ENCODE measurements around the gene ATP5F1A. TPM values are rescaled to one million over a fixed set of nuclear protein-coding genes. Genes with fewer than 3 reads are reported as not detected.

The ATP5F1A gene
- total and polyA plus RNA-seq, 5 donors from 2014 or later = 171 to 620 (median 573) TPM

DNA sequence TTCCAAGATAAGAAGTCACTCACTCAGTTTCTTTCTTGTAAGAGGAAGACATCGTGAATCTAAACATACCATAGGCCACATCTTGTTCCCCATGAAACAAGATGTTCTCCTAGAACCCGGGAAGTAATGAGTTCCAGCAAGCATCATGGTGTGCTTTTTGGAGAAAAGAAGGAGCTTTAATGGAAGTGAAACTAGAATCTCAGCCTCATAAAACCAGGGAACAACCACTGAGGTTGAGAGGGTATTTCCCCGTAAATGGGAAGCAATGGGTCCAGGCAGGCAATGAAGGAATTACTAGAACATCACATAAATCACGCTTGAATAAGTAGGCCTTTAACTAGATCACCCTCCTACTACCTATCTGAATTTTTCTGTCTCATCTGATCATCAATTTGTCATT is 66.4 kb downstream of the ATP5F1A start:
- no peak for ATAC-seq (ENCODE audit: low read depth in 2 of 2)
- Histone ChIP-seq H3K9me3 (ENCODE audit: control insufficient read depth in 2 of 2, low read length in 2 of 2) (no peaks in the 10 kb centered on the region), H3K36me3 (ENCODE audit: control insufficient read depth, insufficient read depth, low read length) (no peaks in the 10 kb centered on the region), H3K4me1 (ENCODE audit: control insufficient read depth, insufficient read depth, low read length, poor library complexity, severe bottlenecking) (peaks cover 4% of the 10 kb centered on the region), H3K4me3 (ENCODE audit: low read depth, low read length) (no peak overlapping the region), H3K27ac (ENCODE audit: insufficient read depth, low read length, poor library complexity, severe bottlenecking) (no peak overlapping the region), H3K27me3 (ENCODE audit: control insufficient read depth, insufficient read depth, low read length) (no peaks in the 10 kb centered on the region)
- Mint-ChIP-seq H3K36me3 (peaks cover 20% of the 10 kb centered on the region), H3K9me3 (peaks cover 0 to 2% (median 0%) of the 10 kb centered on the region in 7 donors), H3K27ac (no peak overlapping the region), H3K4me3 (no peak overlapping the region), H3K27me3 (peaks cover 20% of the 10 kb centered on the region), H3K4me1 (peaks cover 6 to 14% (median 7%) of the 10 kb centered on the region in 4 donors)
- DNase-seq = no peak

Other genes starting within 250 kb of the ATP5F1A start
- gene EPG5, start 131.0 kb downstream of the ATP5F1A start, total RNA-seq = 49.8 TPM
- gene EPG5, start 131.0 kb downstream of the ATP5F1A start, polyA plus RNA-seq = 1 to 10 TPM; 4.1 to 6.0 (median 5.2) TPM
- 14.3 TPM for gene PSTPIP2, start 26.0 kb downstream of the ATP5F1A start, total RNA-seq
- 10 to 100 TPM; 10.3 to 16.1 (median 11.9) TPM for gene PSTPIP2, start 26.0 kb downstream of the ATP5F1A start, polyA plus RNA-seq
- 21.3 TPM for gene HAUS1, start 6.1 kb upstream of the ATP5F1A start, total RNA-seq
- 10 to 100 TPM; 51.2 to 72.1 (median 58.7) TPM for gene HAUS1, start 6.1 kb upstream of the ATP5F1A start, polyA plus RNA-seq